H1 (cell line): ENCODE measurements around the gene EFCAB10. TPM values are rescaled to one million over a fixed set of nuclear protein-coding genes. Genes with fewer than 3 reads are reported as not detected.

Experiments used
- CTCF ChIA-PET: fragments of 300-600 bp; sonication (Branson Sonifier 250); formaldehyde crosslinking; loops from one replicate; lab custom pipeline; 2021; ENCODE audit not compliant: partially characterized antibody; lab: Charles Lee
- POLR2A ChIA-PET: fragments of 300-600 bp; sonication (Branson Sonifier 250); formaldehyde crosslinking; loops from one replicate; lab custom pipeline; 2021; ENCODE audit warnings: inconsistent platforms; ENCODE audit not compliant: partially characterized antibody; lab: Charles Lee
- DNase-seq, 2 experiments: peaks; one replicate each; pipeline versions ENCODE4 v3.0.0 to v3.0.0-alpha.2; 2010 to 2022; ENCODE audit warnings: low spot score in 2 of 2, low read depth in 1 of 2, mixed read lengths in 1 of 2
- FAIRE-seq: peaks from 2 replicates; lab custom pipeline; 2011; peaks lifted over from hg19 to GRCh38; lab: Jason Lieb, UNC
- H2AFZ ChIP-seq: 2 replicates; pipeline ENCODE4 v1.8.1; 2012; ENCODE audit warnings: low read length, inconsistent platforms
- H2AK5ac ChIP-seq: 2 replicates; pipeline ENCODE4 v1.6.1; 2013; ENCODE audit warnings: low read depth, low read length
- H2BK120ac ChIP-seq: replicated peaks from 2 replicates; pipeline ENCODE3; 2013; ENCODE audit warnings: low read depth, low read length, inconsistent platforms
- H2BK12ac ChIP-seq: 2 replicates; pipeline ENCODE4 v1.6.1; 2013; ENCODE audit warnings: low read depth, low read length
- H2BK15ac ChIP-seq: 2 replicates; pipeline ENCODE4 v1.6.1; 2013; ENCODE audit warnings: low read length
- H2BK20ac ChIP-seq: 2 replicates; pipeline ENCODE4 v1.6.1; 2013; ENCODE audit warnings: low read length
- H2BK5ac ChIP-seq: 2 replicates; pipeline ENCODE4 v1.6.1; 2013; ENCODE audit warnings: low read depth, low read length
- H3K14ac ChIP-seq: 2 replicates; pipeline ENCODE4 v1.6.1; 2013; ENCODE audit warnings: inconsistent platforms; ENCODE audit not compliant: insufficient read length
- H3K18ac ChIP-seq: 2 replicates; pipeline ENCODE4 v1.6.1; 2013; ENCODE audit warnings: low read length; ENCODE audit errors: extremely low read depth
- H3K23ac ChIP-seq: 2 replicates; pipeline ENCODE4 v1.6.1; 2013; ENCODE audit warnings: inconsistent platforms; ENCODE audit not compliant: insufficient read length
- H3K23me2 ChIP-seq: 2 replicates; pipeline ENCODE4 v1.6.1; 2013; ENCODE audit warnings: low read depth, low read length
- H3K27ac ChIP-seq: 2 replicates; pipeline ENCODE4 v1.6.1; 2011; ENCODE audit warnings: low read depth, low read length, inconsistent platforms
- H3K27me3 ChIP-seq, 4 experiments: replicated peaks in 1 of 4; 1 replicate in 1 of 4; 2 replicates in 3 of 4; pipeline versions ENCODE4 v1.6.1 to v1.8.1; 2011 to 2013; ENCODE audit warnings: low read length in 3 of 4, mild to moderate bottlenecking in 3 of 4, inconsistent platforms in 2 of 4, mixed read lengths in 2 of 4, moderate library complexity in 1 of 4; ENCODE audit not compliant: control insufficient read depth in 3 of 4, insufficient read depth in 3 of 4; ENCODE audit errors: extremely low read depth in 1 of 4
- H3K36me3 ChIP-seq, 4 experiments: 2 replicates each; pipeline versions ENCODE4 v1.6.1 to v1.8.1; 2011 to 2013; ENCODE audit warnings: mild to moderate bottlenecking in 4 of 4, low read length in 3 of 4, moderate library complexity in 2 of 4, control low read depth in 1 of 4, inconsistent platforms in 1 of 4; ENCODE audit not compliant: insufficient read depth in 4 of 4, control insufficient read depth in 2 of 4
- H3K4ac ChIP-seq: replicated peaks from 2 replicates; pipeline ENCODE3; 2013; ENCODE audit warnings: low read length, low read depth, mixed read lengths, inconsistent platforms; ENCODE audit not compliant: insufficient read length
- H3K4me1 ChIP-seq, 4 experiments: replicated peaks in 1 of 4; 1 replicate in 1 of 4; 2 replicates in 3 of 4; pipeline versions ENCODE4 v1.6.1 to v1.8.1; 2011 to 2013; ENCODE audit warnings: low read length in 3 of 4, inconsistent platforms in 2 of 4, mixed read lengths in 1 of 4; ENCODE audit not compliant: insufficient read depth in 4 of 4, control insufficient read depth in 3 of 4
- H3K4me2 ChIP-seq, 2 experiments: 2 replicates each; pipeline versions ENCODE4 v1.6.1 to v1.8.1; 2011 to 2013; ENCODE audit warnings: low read depth in 2 of 2, low read length in 2 of 2, control low read depth in 1 of 2, inconsistent platforms in 1 of 2, mild to moderate bottlenecking in 1 of 2; ENCODE audit not compliant: insufficient read depth in 1 of 2
- H3K4me3 ChIP-seq, 4 experiments: fragments of 200-600, 300-600 bp in 1 of 4; sonication (generic), shearing (Covaris generic), sonication (Bioruptor Twin) in 1 of 4; 2 replicates each; pipeline versions ENCODE4 v1.5.1 to v1.8.1; 2011 to 2016; ENCODE audit warnings: low read length in 4 of 4, low read depth in 3 of 4, control low read depth in 2 of 4, inconsistent platforms in 2 of 4, mild to moderate bottlenecking in 2 of 4, mixed read lengths in 1 of 4, moderate library complexity in 1 of 4; ENCODE audit not compliant: insufficient read depth in 2 of 4; ENCODE audit errors: extremely low read depth in 1 of 4
- H3K56ac ChIP-seq: replicated peaks from 2 replicates; pipeline ENCODE3; 2013; ENCODE audit warnings: low read depth, mild to moderate bottlenecking, mixed read lengths, low read length, inconsistent platforms; ENCODE audit not compliant: insufficient read length
- H3K79me1 ChIP-seq: 2 replicates; pipeline ENCODE4 v1.6.1; 2013; ENCODE audit warnings: low read depth, low read length, control low read depth
- H3K79me2 ChIP-seq, 2 experiments: 2 replicates each; pipeline versions ENCODE4 v1.6.1 to v1.8.1; 2012 to 2013; ENCODE audit warnings: low read length in 2 of 2, mild to moderate bottlenecking in 2 of 2, inconsistent platforms in 1 of 2; ENCODE audit not compliant: insufficient read depth in 2 of 2, control insufficient read depth in 1 of 2
- H3K9ac ChIP-seq, 4 experiments: replicated peaks in 1 of 4; 1 replicate in 1 of 4; 2 replicates in 3 of 4; pipeline versions ENCODE4 v1.6.1 to v1.8.1; 2011 to 2013; ENCODE audit warnings: low read depth in 3 of 4, low read length in 3 of 4, control low read depth in 2 of 4, mild to moderate bottlenecking in 2 of 4, moderate library complexity in 2 of 4, inconsistent platforms in 1 of 4; ENCODE audit errors: extremely low read depth in 1 of 4
- H3K9me3 ChIP-seq, 2 experiments: 2 replicates each; pipeline versions ENCODE4 v1.6.1 to v1.8.1; 2012 to 2013; ENCODE audit warnings: mild to moderate bottlenecking in 2 of 2, moderate library complexity in 2 of 2, control low read depth in 1 of 2, inconsistent platforms in 1 of 2, low read depth in 1 of 2, low read length in 1 of 2, mixed read lengths in 1 of 2; ENCODE audit not compliant: insufficient read depth in 2 of 2
- H4K20me1 ChIP-seq, 2 experiments: replicated peaks in 1 of 2; 2 replicates each; pipeline versions ENCODE3 to v1.8.1; 2011 to 2013; ENCODE audit warnings: inconsistent platforms in 2 of 2, low read length in 2 of 2, mild to moderate bottlenecking in 1 of 2; ENCODE audit not compliant: insufficient read depth in 2 of 2, control insufficient read depth in 1 of 2
- H4K5ac ChIP-seq: 2 replicates; pipeline ENCODE4 v1.6.1; 2013; ENCODE audit warnings: low read length, low read depth, mixed read lengths, inconsistent platforms; ENCODE audit not compliant: insufficient read length
- H4K8ac ChIP-seq: 2 replicates; pipeline ENCODE4 v1.8.0; 2013; ENCODE audit warnings: mild to moderate bottlenecking, moderate library complexity, low read length, inconsistent platforms; ENCODE audit not compliant: insufficient read depth; ENCODE audit errors: extremely low read depth
- H4K91ac ChIP-seq: replicated peaks from 2 replicates; pipeline ENCODE3; 2013; ENCODE audit warnings: low read length, mixed read lengths, inconsistent platforms; ENCODE audit not compliant: insufficient read length
- CREB1 ChIP-seq: IDR thresholded peaks from 2 replicates; pipeline ENCODE4 v1.6.1; 2012; ENCODE audit warnings: inconsistent platforms
- EGR1 ChIP-seq: IDR thresholded peaks from 2 replicates; pipeline ENCODE4 v1.6.1; 2011; ENCODE audit warnings: low read depth, low read length, borderline replicate concordance
- KDM4A ChIP-seq: IDR thresholded peaks from one replicate; pipeline ENCODE4 v1.7.1; 2012; ENCODE audit warnings: low read depth, mild to moderate bottlenecking, moderate library complexity, low read length, inconsistent platforms; ENCODE audit not compliant: severe bottlenecking
- MAX ChIP-seq: IDR thresholded peaks from 2 replicates; pipeline ENCODE4 v1.6.1; 2012; ENCODE audit warnings: inconsistent platforms
- POLR2A ChIP-seq, 2 experiments: IDR thresholded peaks; 1 replicate in 1 of 2; 2 replicates in 1 of 2; pipeline ENCODE4 v1.6.1; 2011; ENCODE audit warnings: low read depth in 2 of 2, low read length in 2 of 2, mild to moderate bottlenecking in 2 of 2; ENCODE audit errors: control extremely low read depth in 1 of 2
- RBBP5 ChIP-seq: IDR thresholded peaks from 2 replicates; pipeline ENCODE4 v1.7.1; 2012; ENCODE audit warnings: low read depth, mild to moderate bottlenecking, inconsistent platforms, low read length, moderate library complexity, borderline replicate concordance
- SIN3A ChIP-seq, 2 experiments: IDR thresholded peaks in 1 of 2; conservative IDR thresholded peaks in 1 of 2; 2 replicates each; pipeline ENCODE4 v1.6.1; 2011 to 2012; ENCODE audit warnings: low read length in 2 of 2, improper control_type of control experiment in 1 of 2, low read depth in 1 of 2, mild to moderate bottlenecking in 1 of 2
- TAF1 ChIP-seq: IDR thresholded peaks from 2 replicates; pipeline ENCODE4 v1.6.1; 2011; ENCODE audit warnings: mild to moderate bottlenecking, low read depth, low read length
- TBP ChIP-seq: IDR thresholded peaks from 2 replicates; pipeline ENCODE4 v1.6.1; 2011; ENCODE audit warnings: low read depth, low read length, improper control_type of control experiment
- USF2 ChIP-seq: IDR thresholded peaks from 2 replicates; pipeline ENCODE4 v1.6.1; 2011; ENCODE audit warnings: low read length, improper control_type of control experiment
- WGBS, 2 experiments: shearing (Covaris generic) in 1 of 2; methylation state at CpG; one replicate each; pipeline versions ENCODE4 v1.1.6 to v1.1.7; 2013 to 2015; ENCODE audit warnings: low lambda C conversion rate in 2 of 2, mixed read lengths in 2 of 2, inconsistent platforms in 1 of 2, low coverage in 1 of 2, missing lambda C conversion rate in 1 of 2; ENCODE audit not compliant: insufficient replicate concordance in 2 of 2, insufficient coverage in 1 of 2, insufficient read length in 1 of 2; ENCODE audit errors: extremely low coverage in 1 of 2, missing lambda C conversion rate in 1 of 2; 5-methylcytosine and 5-hydroxymethylcytosine counted together
- polyA plus RNA-seq, 7 experiments: library from polyadenylated mRNA; depleted of rRNA in 3 of 7; stranded (reverse) in 5 of 7; unstranded in 2 of 7; fragments of >200 nt in 5 of 7; fragments of 200-250 nt in 2 of 7; gene quantifications; 1 replicate in 5 of 7; 2 replicates in 1 of 7; 4 replicates in 1 of 7; pipeline versions ENCODE4 v1.2.1 to v1.2.3, GENCODE V29; 2011 to 2013; ENCODE audit warnings: missing spikeins in 2 of 7, mixed read lengths in 2 of 7
- total RNA-seq: library from RNA; stranded (reverse); fragmentation: NEBNext Ultra II Directional; extraction: Animal tissue kit (Norgen Biotek cat#: 25700); gene quantifications from 2 replicates; pipeline ENCODE4 v1.2.1, GENCODE V29; 2021

EFCAB10 gene
- total and polyA plus RNA-seq, 2 of the 8 experiments (the other 6 are each of a cell fraction or from before 2014, with no cell fraction given): 0.80 to 3.1 TPM

GRCh38 chr7:105521717-105522463, 59.4 kb downstream of the EFCAB10 start, which contains the start of gene PUS7:
Gene PUS7 (minus strand): TSS chr7:105522271. CDS start chr7:105508512, 13,759 bp downstream.
- Histone ChIP-seq H4K91ac (peak within 1 kb of the TSS; percentile 99), H2BK12ac (peak within 1 kb of the TSS; percentile 19; the same call in 1 of the 2 replicates), H3K23ac (no peak within 1 kb of the TSS), H4K5ac (peak within 1 kb of the TSS; percentile 94), H3K23me2 (peaks cover 6% of the 10 kb centered on the region), H3K4ac (peak within 1 kb of the TSS; percentile 10), H3K14ac (peak within 1 kb of the TSS; percentile 9), H3K79me1 (peaks cover 6% of the 10 kb centered on the region), H2AFZ (peak within 1 kb of the TSS; percentile 100), H2BK5ac (peak within 1 kb of the TSS; percentile 93), H2BK15ac (no peak within 1 kb of the TSS), H2BK120ac (peak within 1 kb of the TSS; percentile 77), H4K8ac (peak within 1 kb of the TSS; percentile 98), H4K20me1 (peaks cover 0 to 5% of the 10 kb centered on the region in 2 experiments), H2AK5ac (peak within 1 kb of the TSS; percentile 70; the same call in 1 of the 2 replicates), H3K36me3 (peaks cover 0 to 16% (median 2%) of the 10 kb centered on the region in 4 experiments; a peak in 2 of 8 replicates), H3K79me2 (peaks cover 19 to 41% of the 10 kb centered on the region in 2 experiments), H3K9me3 (no peaks in the 10 kb centered on the region), H3K27ac (peak within 1 kb of the TSS; percentile 84), H3K4me2 (peak within 1 kb of the TSS; percentile 77 to 79), H3K18ac (peak within 1 kb of the TSS; percentile 94), H2BK20ac (no peak within 1 kb of the TSS), H3K4me1 (peaks cover 0 to 4% (median 2%) of the 10 kb centered on the region in 4 experiments; a peak in 2 of 7 replicates), H3K56ac (no peak within 1 kb of the TSS), H3K9ac (peak within 1 kb of the TSS; percentile 79 to 98 (median 94)), H3K4me3 (peak within 1 kb of the TSS; percentile 70 to 94 (median 73)), H3K27me3 (no peaks in the 10 kb centered on the region)
- WGBS, 2 experiments: 4% methylated on average over 26 of the region's 96 CpGs; no CpG with 5 or more reads in 1 of the 2 experiments
- ChIA-PET CTCF (interaction anchor here (0.7 to 3.8 kb wide), 3 partner anchors 10 to 398 kb away, joined by 3 to 35 read pairs (median 3); partner anchors contain the start of gene RINT1), POLR2A (interaction anchor here (0.9 to 7.9 kb wide), 7 partner anchors 10 to 555 kb away, joined by 3 to 77 read pairs (median 3); partner anchors contain the start of genes RINT1 and SRPK2)
- DNase-seq: peak; percentile 73 to 85
- FAIRE-seq: no peak
- TF ChIP-seq RBBP5 (peak; percentile 70; the same call in 1 of the 2 replicates), USF2 (peak; percentile 22; the same call in 1 of the 2 replicates), SIN3A (conservative IDR thresholded peaks at IDR 0.05 in 1 of 2, IDR thresholded peaks at IDR 0.05 in 1 of 2; ENCODE audit: low read depth in 1 of 2, low read length in 2 of 2) (peak; percentile 22 to 78; a peak in 2 of 4 replicates), CREB1 (0 out of 2 replicates have a peak, but pooled peaks have one; percentile 33), TBP (peak; percentile 75), KDM4A (peak; percentile 42), POLR2A (IDR thresholded peaks at IDR 0.05; ENCODE audit: control extremely low read depth in 1 of 2, low read depth in 2 of 2, low read length in 2 of 2) (peak; percentile 96 to 97), TAF1 (peak; percentile 92), EGR1 (peak; percentile 49; the same call in 1 of the 2 replicates), MAX (peak; percentile 80)
